ENCODE measurements around the gene PRDM5. TPM values are rescaled to one million over a fixed set of nuclear protein-coding genes. Genes with fewer than 3 reads are reported as not detected.

PRDM5 gene
- total RNA-seq, 1 donor from 2014 or later, result 14.8 TPM

- Histone ChIP-seq H3K27ac (no peak overlapping the region), H3K4me3 (no peak overlapping the region), H3K27me3 (ENCODE audit: low read depth) (no peaks in the 10 kb centered on the region), H3K36me3 (no peaks in the 10 kb centered on the region), H3K4me1 (no peaks in the 10 kb centered on the region), H3K9me3 (no peaks in the 10 kb centered on the region)
- no peak for ATAC-seq
- intact Hi-C loops (cut with DNase I), result no loop called here
- DNase-seq, result no peak
- TF ChIP-seq, protein P1, sequence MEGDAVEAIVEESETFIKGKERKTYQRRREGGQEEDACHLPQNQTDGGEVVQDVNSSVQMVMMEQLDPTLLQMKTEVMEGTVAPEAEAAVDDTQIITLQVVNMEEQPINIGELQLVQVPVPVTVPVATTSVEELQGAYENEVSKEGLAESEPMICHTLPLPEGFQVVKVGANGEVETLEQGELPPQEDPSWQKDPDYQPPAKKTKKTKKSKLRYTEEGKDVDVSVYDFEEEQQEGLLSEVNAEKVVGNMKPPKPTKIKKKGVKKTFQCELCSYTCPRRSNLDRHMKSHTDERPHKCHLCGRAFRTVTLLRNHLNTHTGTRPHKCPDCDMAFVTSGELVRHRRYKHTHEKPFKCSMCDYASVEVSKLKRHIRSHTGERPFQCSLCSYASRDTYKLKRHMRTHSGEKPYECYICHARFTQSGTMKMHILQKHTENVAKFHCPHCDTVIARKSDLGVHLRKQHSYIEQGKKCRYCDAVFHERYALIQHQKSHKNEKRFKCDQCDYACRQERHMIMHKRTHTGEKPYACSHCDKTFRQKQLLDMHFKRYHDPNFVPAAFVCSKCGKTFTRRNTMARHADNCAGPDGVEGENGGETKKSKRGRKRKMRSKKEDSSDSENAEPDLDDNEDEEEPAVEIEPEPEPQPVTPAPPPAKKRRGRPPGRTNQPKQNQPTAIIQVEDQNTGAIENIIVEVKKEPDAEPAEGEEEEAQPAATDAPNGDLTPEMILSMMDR (IDR thresholded peaks at IDR 0.05), result no peak
These were observed 95.7 kb downstream of the PRDM5 start for GRCh38 chr4:120826853-120827252.

- H3K36me3 ChIP-seq, result no peaks in the 10 kb centered on the region
- intact Hi-C loops (cut with DNase I), result no loop called here
- H3K4me1 ChIP-seq, result no peaks in the 10 kb centered on the region
- DNase-seq (no peak), ATAC-seq (no peak)
- TF ChIP-seq, protein P1 (IDR thresholded peaks at IDR 0.05), result no peak
- no peaks in the 10 kb centered on the region for H3K9me3 ChIP-seq
- no peaks in the 10 kb centered on the region for H3K27me3 ChIP-seq (ENCODE audit: low read depth)
- H3K27ac ChIP-seq, result no peak overlapping the region
- H3K4me3 ChIP-seq, result no peak overlapping the region
These were observed 96.1 kb downstream of the PRDM5 start for GRCh38 chr4:120826449-120826848.

- Histone ChIP-seq H3K9me3 (no peaks in the 10 kb centered on the region), H3K4me1 (no peaks in the 10 kb centered on the region), H3K27ac (no peak overlapping the region), H3K36me3 (no peaks in the 10 kb centered on the region), H3K4me3 (no peak overlapping the region), H3K27me3 (ENCODE audit: low read depth) (no peaks in the 10 kb centered on the region)
- no peak for ATAC-seq
- DNase-seq, result no peak
- intact Hi-C loops (cut with DNase I), result no loop called here
- TF ChIP-seq, protein P1 (IDR thresholded peaks at IDR 0.05), result no peak
These were observed 97.6 kb downstream of the PRDM5 start for GRCh38 chr4:120824946-120825345.

- no peak for ATAC-seq
- TF ChIP-seq, protein P1 (IDR thresholded peaks at IDR 0.05), result no peak
These were observed 100.5 kb downstream of the PRDM5 start for GRCh38 chr4:120821977-120822376.

DNA sequence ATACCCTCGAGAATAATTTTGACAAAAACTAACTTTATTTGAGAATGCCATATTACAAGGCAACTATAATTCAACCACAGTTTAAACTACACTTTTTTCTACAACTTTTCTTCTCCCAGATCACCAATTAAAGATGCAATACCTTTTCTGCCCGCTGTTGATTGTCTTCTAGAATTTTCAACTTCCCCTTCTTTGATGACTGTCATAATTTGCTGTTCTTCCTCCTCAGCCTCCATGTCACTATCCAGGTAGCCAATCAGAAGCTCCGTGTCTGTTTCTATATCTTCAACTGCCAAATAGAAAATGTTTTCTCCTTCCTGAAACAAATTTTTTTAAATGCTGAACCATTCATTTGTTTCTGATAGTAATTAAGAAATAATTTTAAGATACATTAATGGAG lies 101.5 kb downstream of the PRDM5 start:
- Histone ChIP-seq H3K9me3 (no peaks in the 10 kb centered on the region), H3K4me1 (no peaks in the 10 kb centered on the region), H3K36me3 (no peaks in the 10 kb centered on the region), H3K4me3 (no peak overlapping the region), H3K27ac (no peak overlapping the region), H3K27me3 (ENCODE audit: low read depth) (no peaks in the 10 kb centered on the region)
- intact Hi-C loops (cut with DNase I), result no loop called here
- TF ChIP-seq, protein P1 (IDR thresholded peaks at IDR 0.05), result no peak
- ATAC-seq, result no peak
- no peak for DNase-seq

More at GRCh38 chr4:120821977-120822376, 100.5 kb downstream of the PRDM5 start:
- Histone ChIP-seq H3K9me3 (no peaks in the 10 kb centered on the region), H3K4me3 (no peak overlapping the region), H3K27me3 (ENCODE audit: low read depth) (no peaks in the 10 kb centered on the region), H3K27ac (no peak overlapping the region), H3K36me3 (no peaks in the 10 kb centered on the region), H3K4me1 (no peaks in the 10 kb centered on the region)
- DNase-seq, result no peak
- intact Hi-C loops (cut with DNase I), result no loop called here

All from lower lobe of right lung (tissue), 2 donors.